SK-N-SH (cell line): ENCODE data around the gene HEXIM1. TPM values are rescaled to one million over a fixed set of nuclear protein-coding genes. Genes with fewer than 3 reads are reported as not detected.

Experiments
- CTCF ChIA-PET: fragments of 300-600, 350-600 bp; formaldehyde crosslinking; extraction: SDS; loops from one replicate; lab custom pipeline; 2021; lab: Yijun Ruan, JAX
- POLR2A ChIA-PET: fragments of 350-600 bp; sonication (Branson Sonifier 250); formaldehyde crosslinking; extraction: SDS; loops from one replicate; lab custom pipeline; 2020; ENCODE audit warnings: antibody characterized with exemption, inconsistent platforms; lab: Yijun Ruan, JAX
- DNase-seq: peaks from one replicate; pipeline ENCODE4 v3.0.0; 2012
- H2AFZ ChIP-seq: fragments of 200-600 bp; sonication (generic); 2 replicates; pipeline ENCODE4 v1.8.1; 2016; ENCODE audit warnings: antibody characterized with exemption, mild to moderate bottlenecking, low read depth
- H3F3A ChIP-seq: fragments of 200-600 bp; sonication (generic); replicated peaks from 2 replicates; pipeline ENCODE3; 2016; ENCODE audit warnings: antibody characterized with exemption, mild to moderate bottlenecking; ENCODE audit not compliant: insufficient read depth
- H3K27ac ChIP-seq, 2 experiments: fragments of 200-500 bp in 1 of 2; fragments of 200-600 bp in 1 of 2; sonication (Bioruptor generic) in 1 of 2; sonication (generic), shearing (Covaris generic) in 1 of 2; 2 replicates each; pipeline versions ENCODE4 v1.5.1 to v1.6.1; 2014 to 2016; ENCODE audit warnings: low read depth in 2 of 2, inconsistent platforms in 1 of 2, low read length in 1 of 2, mild to moderate bottlenecking in 1 of 2, mixed read lengths in 1 of 2
- H3K27me3 ChIP-seq: fragments of 200-600 bp; sonication (generic), shearing (Covaris generic); 2 replicates; pipeline ENCODE4 v1.6.1; 2016; ENCODE audit warnings: mixed run types; ENCODE audit not compliant: insufficient read depth
- H3K36me3 ChIP-seq, 2 experiments: fragments of 200-500 bp in 1 of 2; fragments of 200-600 bp in 1 of 2; sonication (Bioruptor generic) in 1 of 2; sonication (generic) in 1 of 2; replicated peaks in 1 of 2; 2 replicates each; pipeline versions ENCODE3 to v1.5.1; 2014 to 2016; ENCODE audit warnings: low read length in 1 of 2, mild to moderate bottlenecking in 1 of 2; ENCODE audit not compliant: insufficient read depth in 2 of 2, control insufficient read depth in 1 of 2
- H3K4me1 ChIP-seq, 2 experiments: fragments of 200-500 bp in 1 of 2; fragments of 200-600 bp in 1 of 2; sonication (Bioruptor generic) in 1 of 2; sonication (generic), shearing (Covaris generic) in 1 of 2; 2 replicates each; pipeline versions ENCODE4 v1.5.1 to v1.6.1; 2014 to 2016; ENCODE audit warnings: low read depth in 1 of 2, low read length in 1 of 2, mixed run types in 1 of 2; ENCODE audit not compliant: insufficient read depth in 2 of 2, control insufficient read depth in 1 of 2
- H3K4me2 ChIP-seq: fragments of 200-600 bp; sonication (generic), shearing (Covaris generic); 2 replicates; pipeline ENCODE4 v1.6.1; 2017; ENCODE audit warnings: mixed run types
- H3K4me3 ChIP-seq, 2 experiments: fragments of 200-500 bp in 1 of 2; fragments of 200-600 bp in 1 of 2; sonication (Bioruptor generic) in 1 of 2; sonication (generic), shearing (Covaris generic) in 1 of 2; 2 replicates each; pipeline versions ENCODE4 v1.5.1 to v1.8.1; 2014 to 2016; ENCODE audit warnings: low read depth in 2 of 2, inconsistent platforms in 1 of 2, low read length in 1 of 2, mild to moderate bottlenecking in 1 of 2, mixed read lengths in 1 of 2, moderate library complexity in 1 of 2
- H3K79me2 ChIP-seq: fragments of 200-600 bp; sonication (generic); 2 replicates; pipeline ENCODE4 v1.8.1; 2017; ENCODE audit warnings: mild to moderate bottlenecking; ENCODE audit not compliant: insufficient read depth
- H3K9ac ChIP-seq: fragments of 200-600 bp; sonication (generic); 2 replicates; pipeline ENCODE4 v1.6.1; 2017; ENCODE audit warnings: mixed run types
- H3K9me2 ChIP-seq: fragments of 200-600 bp; sonication (generic); 2 replicates; pipeline ENCODE4 v1.6.1; 2017; ENCODE audit warnings: mixed run types
- H3K9me3 ChIP-seq: fragments of 200-600 bp; sonication (generic); 2 replicates; pipeline ENCODE4 v1.6.1; 2017; ENCODE audit warnings: mixed run types, mild to moderate bottlenecking, moderate library complexity
- H4K20me1 ChIP-seq: fragments of 200-600 bp; sonication (generic); 2 replicates; pipeline ENCODE4 v1.6.1; 2017; ENCODE audit warnings: mild to moderate bottlenecking, mixed run types; ENCODE audit not compliant: insufficient read depth
- CHD2 ChIP-seq: fragments of 150-350 bp; IDR thresholded peaks from 2 replicates; pipeline ENCODE4 v1.6.1; 2018; ENCODE audit warnings: low read length; ENCODE audit not compliant: partially characterized antibody
- FOSL2 ChIP-seq: IDR thresholded peaks from 2 replicates; pipeline ENCODE4 v1.4.0; 2012; ENCODE audit warnings: low read depth, mild to moderate bottlenecking, moderate library complexity, borderline replicate concordance
- FOXJ3 ChIP-seq: sonication (generic); formaldehyde crosslinking; IDR thresholded peaks from 2 replicates; pipeline ENCODE4 v1.5.1; 2020; ENCODE audit warnings: mild to moderate bottlenecking, missing genetic modification reagents
- JUND ChIP-seq: IDR thresholded peaks from 2 replicates; pipeline ENCODE4 v1.4.0; 2012
- NRF1 ChIP-seq: IDR thresholded peaks from 2 replicates; pipeline ENCODE4 v1.6.1; 2012; ENCODE audit warnings: low read depth, mild to moderate bottlenecking, low read length
- POLR2AphosphoS5 ChIP-seq: IDR thresholded peaks from 2 replicates; pipeline ENCODE4 v1.6.1; 2012; ENCODE audit warnings: low read depth, low read length
- RAD21 ChIP-seq: IDR thresholded peaks from 2 replicates; pipeline ENCODE4 v1.6.1; 2012; ENCODE audit warnings: mild to moderate bottlenecking, low read length
- RCOR1 ChIP-seq: fragments of 150-350 bp; IDR thresholded peaks from 2 replicates; pipeline ENCODE4 v1.6.1; 2017; ENCODE audit warnings: antibody characterized with exemption, low read length
- SMC3 ChIP-seq: IDR thresholded peaks from 2 replicates; pipeline ENCODE4 v1.6.1; 2012; ENCODE audit warnings: low read depth, low read length, improper control_type of control experiment
- TAF1 ChIP-seq: IDR thresholded peaks from 2 replicates; pipeline ENCODE4 v1.6.1; 2012; ENCODE audit warnings: low read depth, mild to moderate bottlenecking, low read length, moderate library complexity, borderline replicate concordance
- TCF12 ChIP-seq: IDR thresholded peaks from 2 replicates; pipeline ENCODE4 v1.4.0; 2012
- TEAD4 ChIP-seq: IDR thresholded peaks from 2 replicates; pipeline ENCODE4 v1.4.0; 2012; ENCODE audit warnings: mild to moderate bottlenecking, borderline replicate concordance; ENCODE audit not compliant: insufficient read depth
- USF1 ChIP-seq: IDR thresholded peaks from 2 replicates; pipeline ENCODE4 v1.4.0; 2012; ENCODE audit warnings: low read depth, borderline replicate concordance
- USF2 ChIP-seq: fragments of 150-350 bp; IDR thresholded peaks from 2 replicates; pipeline ENCODE4 v1.6.1; 2017; ENCODE audit warnings: antibody characterized with exemption, low read length, low read depth, borderline replicate concordance
- WGBS: methylation state at CpG from one replicate; pipeline ENCODE4 v1.1.6; 2017; ENCODE audit warnings: low lambda C conversion rate; 5-methylcytosine and 5-hydroxymethylcytosine counted together
- polyA plus RNA-seq, 3 experiments: library from polyadenylated mRNA; depleted of rRNA; stranded (reverse); fragments of >200 nt; gene quantifications; 2 replicates each; pipeline ENCODE4 v1.2.3, GENCODE V29; 2012

Gene HEXIM1
- polyA plus RNA-seq, 1 of the 3 experiments (the other 2 are of a cell fraction): 20.7 TPM

- WGBS: 86% methylated on average over 14 of the region's 14 CpGs
- H3K9me3 ChIP-seq: no peaks in the 10 kb centered on the region
These were observed 9.3 kb upstream of the HEXIM1 start for GRCh38 chr17:45138911-45139532.

GRCh38 chr17:45139533-45139920, 8.7 kb upstream of the HEXIM1 start:
- peak; percentile 4 for DNase-seq
- H3K79me2 ChIP-seq: no peaks in the 10 kb centered on the region
- H3K9ac ChIP-seq: no peak overlapping the region
- H4K20me1 ChIP-seq: no peaks in the 10 kb centered on the region
- no peaks in the 10 kb centered on the region for H3K9me3 ChIP-seq
- no peaks in the 10 kb centered on the region for H3K9me2 ChIP-seq
- CTCF ChIA-PET: interaction anchor here (2.1 to 4.3 kb wide), 2 partner anchors 10 to 58 kb away, joined by 8 to 16 read pairs; no protein-coding TSS in a partner anchor
- POLR2A ChIA-PET: interaction anchor here (5.4 kb wide), 1 partner anchor 10 kb away, joined by 47 read pairs; the partner anchor contains the start of gene HEXIM1
- no peaks in the 10 kb centered on the region for H3K27me3 ChIP-seq
- peaks cover 0 to 12% of the 10 kb centered on the region in 2 experiments; a peak in 1 of 4 replicates for H3K4me1 ChIP-seq
- H3F3A ChIP-seq: no peaks in the 10 kb centered on the region
- H3K27ac ChIP-seq: no peak overlapping the region
- no peak for TF ChIP-seq RCOR1
- no peak for TF ChIP-seq TAF1
- no peak for TF ChIP-seq CHD2
- no peak for TF ChIP-seq USF1
- no peak for TF ChIP-seq SMC3
- no peak for TF ChIP-seq FOXJ3 (CRISPR knock-in tag)
- no peak for TF ChIP-seq TEAD4
- TF ChIP-seq TCF12: no peak
- TF ChIP-seq POLR2AphosphoS5: no peak
- TF ChIP-seq USF2: no peak
- TF ChIP-seq FOSL2: no peak
- no peak for TF ChIP-seq RAD21
- no peak for TF ChIP-seq JUND
- H3K4me2 ChIP-seq: no peak overlapping the region
- H2AFZ ChIP-seq: no peak overlapping the region
- WGBS: 87% methylated on average over 3 of the region's 4 CpGs
- H3K4me3 ChIP-seq: no peak overlapping the region
- H3K36me3 ChIP-seq: peaks cover 0 to 3% of the 10 kb centered on the region in 2 experiments

More at GRCh38 chr17:45138911-45139532, 9.3 kb upstream of the HEXIM1 start:
- H3K27ac ChIP-seq: no peak overlapping the region
- no peaks in the 10 kb centered on the region for H3K27me3 ChIP-seq
- no peak for TF ChIP-seq TAF1
- TF ChIP-seq NRF1: no peak
- no peaks in the 10 kb centered on the region for H3K9me2 ChIP-seq
- ChIA-PET POLR2A (interaction anchor here (5.4 kb wide), 1 partner anchor 10 kb away, joined by 47 read pairs; the partner anchor contains the start of gene HEXIM1), CTCF (interaction anchor here (2.1 to 4.3 kb wide), 2 partner anchors 10 to 59 kb away, joined by 8 to 16 read pairs; no protein-coding TSS in a partner anchor)
- H4K20me1 ChIP-seq: no peaks in the 10 kb centered on the region
- no peaks in the 10 kb centered on the region for H3F3A ChIP-seq
- no peak for DNase-seq
- no peak overlapping the region for H3K4me3 ChIP-seq
- H3K79me2 ChIP-seq: no peaks in the 10 kb centered on the region
- peaks cover 0 to 3% of the 10 kb centered on the region in 2 experiments for H3K36me3 ChIP-seq
- H2AFZ ChIP-seq: no peak overlapping the region
- H3K4me1 ChIP-seq: peaks cover 0 to 12% of the 10 kb centered on the region in 2 experiments; a peak in 1 of 4 replicates
- no peak overlapping the region for H3K9ac ChIP-seq
- no peak overlapping the region for H3K4me2 ChIP-seq
